ENCODE data around the gene JMJD8. TPM values are rescaled to one million over a fixed set of nuclear protein-coding genes. Genes with fewer than 3 reads are reported as not detected.

JMJD8 gene
- total RNA-seq: 33.5 and 52.3 TPM in 2 replicates

- peak; percentile 85 for DNase-seq (ENCODE audit: low read depth)
Observed at GRCh38 chr16:684071-684794, at the start of gene JMJD8. JMJD8 (minus strand) TSS chr16:684334; CDS start chr16:684319, 15 bp downstream.

GRCh38 chr16:733382-734207 lies 49.5 kb upstream of the JMJD8 start:
- no peak for DNase-seq (ENCODE audit: low read depth)

GRCh38 chr16:732936-733335 lies 48.8 kb upstream of the JMJD8 start:
- no peak for DNase-seq (ENCODE audit: low read depth)

- no peak for DNase-seq (ENCODE audit: low read depth)
Observed at GRCh38 chr16:732332-732731, 48.2 kb upstream of the JMJD8 start.

- no peak for DNase-seq (ENCODE audit: low read depth)
Observed at GRCh38 chr16:730666-731509, 46.8 kb upstream of the JMJD8 start.

- no peak for DNase-seq (ENCODE audit: low read depth)
Observed at GRCh38 chr16:729768-730665, 45.9 kb upstream of the JMJD8 start.

- DNase-seq (ENCODE audit: low read depth): no peak
Observed at GRCh38 chr16:728890-729744, 45.0 kb upstream of the JMJD8 start.

- DNase-seq (ENCODE audit: low read depth): peak; percentile 40
Observed at GRCh38 chr16:728131-728889, 44.2 kb upstream of the JMJD8 start.

- no peak for DNase-seq (ENCODE audit: low read depth)
Observed at GRCh38 chr16:727291-727977, 43.3 kb upstream of the JMJD8 start.

GRCh38 chr16:726438-727290 lies 42.5 kb upstream of the JMJD8 start, which contains the start of the genes CCDC78 and HAGHL:
CCDC78 (minus strand) TSS chr16:726443; CDS start chr16:726367, 76 bp downstream.
HAGHL (plus strand) TSS chr16:727106; CDS start chr16:727510, 404 bp downstream.
- DNase-seq (ENCODE audit: low read depth): no peak

GRCh38 chr16:726188-726437 lies 42.0 kb upstream of the JMJD8 start:
- DNase-seq (ENCODE audit: low read depth): no peak

GRCh38 chr16:725463-726187 lies 41.5 kb upstream of the JMJD8 start:
- DNase-seq (ENCODE audit: low read depth): no peak

GRCh38 chr16:725041-725376 lies 40.9 kb upstream of the JMJD8 start:
- DNase-seq (ENCODE audit: low read depth): no peak

GRCh38 chr16:724188-725040 lies 40.3 kb upstream of the JMJD8 start:
- no peak for DNase-seq (ENCODE audit: low read depth)

GRCh38 chr16:723695-724094 lies 39.6 kb upstream of the JMJD8 start:
- DNase-seq (ENCODE audit: low read depth): no peak

- no peak for DNase-seq (ENCODE audit: low read depth)
Observed at GRCh38 chr16:722835-723633, 38.9 kb upstream of the JMJD8 start.
